K562 (cell line): ENCODE measurements around the gene ANKRD23. TPM values are rescaled to one million over a fixed set of nuclear protein-coding genes. Genes with fewer than 3 reads are reported as not detected.
A peak's percentile ranks its signal among the peaks of the same experiment; 100 is the strongest.

Experiments
- ATAC-seq: fragments of 200-7000 bp; cut with Tn5 transposase; 3 replicates; pipeline ENCODE4 v1.9.1; 2020; ENCODE audit warnings: moderate library complexity
- BruUV-seq: library from RNA; stranded (reverse); fragments of 400-500 nt; replicated peaks from 2 replicates; lab custom pipeline; 2021; lab: Mats Ljungman, UMichigan
- CTCF ChIA-PET: fragments of 300-600 bp; formaldehyde crosslinking; extraction: SDS; loops from one replicate; lab custom pipeline; 2021; ENCODE audit warnings: low intra/inter-chr PET ratio; lab: Yijun Ruan, JAX
- POLR2A ChIA-PET: fragments of 300-600, 350-650 bp; sonication (Branson Sonifier 250); formaldehyde crosslinking; extraction: SDS; loops from one replicate; lab custom pipeline; 2021; ENCODE audit warnings: antibody characterized with exemption, inconsistent platforms; lab: Yijun Ruan, JAX
- DNase-seq, 4 experiments: peaks; one replicate each; pipeline versions ENCODE4 v3.0.0 to v3.0.0-alpha.2; 2011 to 2018; ENCODE audit warnings: low spot score in 3 of 4, mixed read lengths in 3 of 4; ENCODE audit errors: extremely low read depth in 1 of 4
- FAIRE-seq: peaks from 2 replicates; lab custom pipeline; 2011; peaks lifted over from hg19 to GRCh38; lab: Jason Lieb, UNC
- H2AFZ ChIP-seq: 2 replicates; pipeline ENCODE4 v1.6.0; 2011; ENCODE audit warnings: low read depth, low read length, control low read depth, inconsistent platforms
- H3K27ac ChIP-seq: fragments of 200-600 bp; 3 replicates; pipeline ENCODE4 v1.8.0; 2011; ENCODE audit warnings: low read depth, mild to moderate bottlenecking, control low read depth, inconsistent platforms, low read length, moderate library complexity, mixed read lengths; ENCODE audit errors: extremely low read depth
- H3K27me3 ChIP-seq, 2 experiments: fragments of 300-600 bp in 1 of 2; 2 replicates in 1 of 2; 3 replicates in 1 of 2; pipeline versions ENCODE4 v1.6.0 to v1.8.0; 2011; ENCODE audit warnings: inconsistent platforms in 2 of 2, low read length in 2 of 2, mild to moderate bottlenecking in 1 of 2, mixed read lengths in 1 of 2, moderate library complexity in 1 of 2; ENCODE audit not compliant: control insufficient read depth in 2 of 2, insufficient read depth in 2 of 2
- H3K36me3 ChIP-seq: fragments of 300-600 bp; 3 replicates; pipeline ENCODE4 v1.8.0; 2011; ENCODE audit warnings: mild to moderate bottlenecking, low read length, inconsistent platforms; ENCODE audit not compliant: control insufficient read depth, insufficient read depth
- H3K4me1 ChIP-seq, 2 experiments: fragments of 200-600 bp in 1 of 2; replicated peaks in 1 of 2; 2 replicates in 1 of 2; 3 replicates in 1 of 2; pipeline versions ENCODE4 v1.5.1 to v1.8.0; 2011; ENCODE audit warnings: inconsistent platforms in 2 of 2, low read length in 2 of 2, mild to moderate bottlenecking in 1 of 2, mixed read lengths in 1 of 2, moderate library complexity in 1 of 2; ENCODE audit not compliant: control insufficient read depth in 2 of 2, insufficient read depth in 2 of 2
- H3K4me2 ChIP-seq: 2 replicates; pipeline ENCODE4 v1.6.1; 2011; ENCODE audit warnings: low read length, control low read depth, inconsistent platforms, mixed read lengths; ENCODE audit not compliant: insufficient read depth
- H3K4me3 ChIP-seq: fragments of 200-600 bp; sonication (generic), shearing (Covaris generic); 2 replicates; pipeline ENCODE4 v1.5.1; 2016; ENCODE audit warnings: control low read depth, inconsistent platforms
- H3K79me2 ChIP-seq: fragments of 200-600 bp; 3 replicates; pipeline ENCODE4 v1.8.0; 2011; ENCODE audit warnings: low read length, inconsistent platforms; ENCODE audit not compliant: control insufficient read depth, insufficient read depth
- H3K9ac ChIP-seq, 2 experiments: 2 replicates each; pipeline versions ENCODE4 v1.6.0 to v1.6.1; 2011; ENCODE audit warnings: low read depth in 2 of 2, low read length in 2 of 2, control low read depth in 1 of 2, inconsistent platforms in 1 of 2, mild to moderate bottlenecking in 1 of 2, mixed read lengths in 1 of 2; ENCODE audit not compliant: insufficient read depth in 1 of 2
- H3K9me1 ChIP-seq: one replicate; pipeline ENCODE4 v1.6.0; 2011; ENCODE audit warnings: inconsistent platforms, mild to moderate bottlenecking, low read length, moderate library complexity; ENCODE audit not compliant: control insufficient read depth, insufficient read depth
- H3K9me3 ChIP-seq: replicated peaks from 2 replicates; pipeline ENCODE4 v1.5.1; 2011; ENCODE audit warnings: low read depth, low read length, inconsistent platforms; ENCODE audit not compliant: control insufficient read depth, insufficient read depth
- H4K20me1 ChIP-seq: replicated peaks from 2 replicates; pipeline ENCODE4 v1.6.1; 2011; ENCODE audit warnings: low read length, inconsistent platforms, mixed read lengths; ENCODE audit not compliant: control insufficient read depth, insufficient read depth
- DMBX1 ChIP-seq: fragments of 250-450 bp; sonication (Bioruptor Pico); IDR thresholded peaks from 2 replicates; pipeline ENCODE4 v1.8.0; 2022; ENCODE audit warnings: inconsistent platforms, mild to moderate bottlenecking, moderate library complexity, borderline replicate concordance
- FOXP1 ChIP-seq: sonication (generic); formaldehyde crosslinking; IDR thresholded peaks from 2 replicates; pipeline ENCODE4 v1.8.0; 2022; ENCODE audit warnings: mild to moderate bottlenecking, missing genetic modification reagents
- MTF1 ChIP-seq: fragments of 250-450 bp; sonication (Bioruptor Pico); IDR thresholded peaks from 2 replicates; pipeline ENCODE4 v1.9.0; 2021; ENCODE audit warnings: moderate library complexity, mild to moderate bottlenecking, inconsistent platforms, borderline replicate concordance
- NFATC3 ChIP-seq: fragments of 450-650 bp; IDR thresholded peaks from 2 replicates; pipeline ENCODE4 v1.6.1; 2017; ENCODE audit warnings: mild to moderate bottlenecking
- NFIX ChIP-seq: fragments of 250-450 bp; sonication (Bioruptor Pico); IDR thresholded peaks from 2 replicates; pipeline ENCODE4 v1.4.0; 2020; ENCODE audit warnings: low read depth, mild to moderate bottlenecking, moderate library complexity
- NONO ChIP-seq, 2 experiments: fragments of 200-400 bp in 1 of 2; fragments of 450-650 bp in 1 of 2; formaldehyde crosslinking in 1 of 2; IDR thresholded peaks; 2 replicates each; pipeline ENCODE4 v1.6.1; 2017; ENCODE audit warnings: low read depth in 2 of 2, mild to moderate bottlenecking in 2 of 2, moderate library complexity in 2 of 2, low read length in 1 of 2
- RBM14 ChIP-seq: fragments of 200-400 bp; formaldehyde crosslinking; IDR thresholded peaks from 2 replicates; pipeline ENCODE4 v1.6.1; 2018; ENCODE audit warnings: low read depth, mild to moderate bottlenecking, low read length, moderate library complexity, borderline replicate concordance; ENCODE audit not compliant: insufficient read depth
- RBM17 ChIP-seq: fragments of 200-400 bp; formaldehyde crosslinking; IDR thresholded peaks from 2 replicates; pipeline ENCODE4 v1.6.1; 2017; ENCODE audit warnings: low read depth, mild to moderate bottlenecking, low read length, borderline replicate concordance
- RFX7 ChIP-seq: fragments of 250-450 bp; sonication (Bioruptor Pico); IDR thresholded peaks from 2 replicates; pipeline ENCODE4 v1.5.1; 2021; ENCODE audit warnings: mild to moderate bottlenecking
- SAP30 ChIP-seq: fragments of 200-600 bp; sonication (generic); IDR thresholded peaks from 2 replicates; pipeline ENCODE4 v1.6.1; 2012; ENCODE audit warnings: borderline replicate concordance, low read depth, mild to moderate bottlenecking, moderate library complexity, low read length, control low read depth, inconsistent platforms; ENCODE audit not compliant: insufficient read depth, poor library complexity, severe bottlenecking
- ZBTB1 ChIP-seq: sonication (generic); formaldehyde crosslinking; IDR thresholded peaks from 2 replicates; pipeline ENCODE4 v1.8.1; 2023; ENCODE audit warnings: missing genetic modification reagents, low read depth, mild to moderate bottlenecking, borderline replicate concordance
- ZNF174 ChIP-seq: fragments of 250-450 bp; sonication (Bioruptor Pico); IDR thresholded peaks from 2 replicates; pipeline ENCODE4 v1.4.0; 2020; ENCODE audit warnings: mild to moderate bottlenecking
- ZNF239 ChIP-seq: fragments of 250-450 bp; sonication (Bioruptor Pico); IDR thresholded peaks from 2 replicates; pipeline ENCODE4 v1.4.0; 2020; ENCODE audit warnings: mild to moderate bottlenecking
- WGBS: fragments of 100-300 bp; shearing (Covaris generic); methylation state at CpG from one replicate; pipeline ENCODE4 v1.1.6; 2016; ENCODE audit warnings: low coverage, mixed read lengths; ENCODE audit not compliant: insufficient coverage; ENCODE audit errors: missing lambda C conversion rate; 5-methylcytosine and 5-hydroxymethylcytosine counted together
- in situ Hi-C: fragments of 300-500 bp; cut with MboI; formaldehyde crosslinking; loops from 4 replicates; pipeline ENCODE4 v1.15.0; 2018; ENCODE audit warnings: inconsistent platforms, mixed read lengths
- intact Hi-C: fragments of 100-400 bp; cut with micrococcal nuclease; formaldehyde crosslinking; loops from 2 replicates; pipeline ENCODE4 v1.14.2; 2022
- polyA plus RNA-seq, 8 experiments: library from polyadenylated mRNA; depleted of rRNA in 4 of 8; stranded (reverse) in 5 of 8; unstranded in 3 of 8; fragments of >200 nt; fragmentation: Nextera tagmentation in 2 of 8; fragmentation: Illumina TruSeq in 1 of 8; extraction: Ambion mirVana in 2 of 8; extraction: Trizol in 1 of 8; gene quantifications; 2 replicates each; pipeline versions ENCODE4 v1.2.1 to v1.2.3, GENCODE V29; 2011 to 2014; ENCODE audit warnings: inconsistent platforms in 1 of 8, missing spikeins in 1 of 8
- total RNA-seq, 7 experiments: library from RNA; depleted of rRNA in 6 of 7; stranded (reverse); fragments of >200 nt in 6 of 7; fragmentation: Illumina TruSeq in 2 of 7; extraction: Trizol in 2 of 7; gene quantifications; 2 replicates each; pipeline versions ENCODE4 v1.2.1 to v1.2.3, GENCODE V29; 2011 to 2021; ENCODE audit warnings: low replicate concordance in 1 of 7
- TF ChIP-seq, protein P1 (sequence below): sonication (generic); formaldehyde crosslinking; IDR thresholded peaks from 2 replicates; pipeline ENCODE4 v1.8.1; 2023; ENCODE audit warnings: missing genetic modification reagents, mild to moderate bottlenecking, borderline replicate concordance

ANKRD23 gene
- total and polyA plus RNA-seq, 9 of the 15 experiments (the other 6 are each of a cell fraction or from before 2014, with no cell fraction given): 0.32 to 4.8 (median 2.8) TPM

DNA sequence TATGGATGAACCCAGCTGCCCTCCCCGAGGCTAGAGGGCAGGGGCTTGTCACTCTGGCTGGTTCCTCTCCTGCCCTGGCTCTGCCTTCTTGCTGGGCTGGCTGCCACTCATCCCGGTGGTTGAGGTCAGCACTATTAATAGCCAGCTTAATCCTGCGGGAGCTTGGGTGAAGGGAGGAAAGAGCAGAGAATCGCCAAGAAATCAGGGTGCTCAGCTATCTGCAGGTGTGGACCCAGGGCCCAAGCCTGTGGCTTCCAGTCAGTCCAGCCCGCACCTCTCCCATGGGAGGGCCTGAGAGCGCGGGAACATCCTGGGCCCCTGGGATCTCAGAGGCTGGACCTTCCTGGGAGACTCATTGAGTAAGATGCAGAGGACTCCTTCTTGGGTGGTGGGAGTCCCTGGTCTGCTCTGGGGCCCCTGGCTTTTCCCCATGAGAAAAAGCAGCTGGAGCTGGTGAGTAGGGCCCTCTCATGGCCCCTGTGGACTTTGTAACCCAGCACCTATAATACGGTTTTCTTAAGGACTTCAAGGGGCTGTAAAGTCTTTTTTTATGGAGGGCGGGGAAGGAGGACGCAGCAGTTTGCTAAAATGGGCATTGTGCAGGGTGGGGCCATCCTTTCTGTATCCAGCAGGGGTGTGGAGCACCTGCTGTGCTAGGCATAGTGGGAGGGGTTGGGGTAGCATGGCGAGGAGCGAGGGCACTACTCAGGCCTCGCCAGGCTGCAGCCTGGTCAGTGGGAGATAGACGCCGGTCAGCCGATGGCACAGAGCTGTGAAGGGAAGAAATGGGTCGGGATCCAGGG is 55.2 kb downstream of the ANKRD23 start:
- intact Hi-C loops: no loop called here
- Histone ChIP-seq H3K4me1 (peaks cover 0 to 11% of the 10 kb centered on the region in 2 experiments; a peak in 2 of 5 replicates), H3K4me3 (no peak overlapping the region), H4K20me1 (no peaks in the 10 kb centered on the region), H3K9me3 (no peaks in the 10 kb centered on the region), H3K27ac (no peak overlapping the region)
- ATAC-seq: peak; percentile 39
- CTCF ChIA-PET: no interaction called here
- TF ChIP-seq NONO (IDR thresholded peaks at IDR 0.05; ENCODE audit: low read depth in 2 of 2, low read length in 1 of 2) (no peak), ZBTB1 (CRISPR knock-in tag) (no peak), ZNF174 (CRISPR knock-in tag) (no peak), MTF1 (CRISPR knock-in tag) (no peak), RBM17 (no peak), ZNF239 (CRISPR knock-in tag) (no peak), RFX7 (CRISPR knock-in tag) (no peak), FOXP1 (CRISPR knock-in tag) (no peak), NFIX (no peak), NFATC3 (no peak), SAP30 (no peak), DMBX1 (no peak), RBM14 (no peak)
- TF ChIP-seq, protein P1, sequence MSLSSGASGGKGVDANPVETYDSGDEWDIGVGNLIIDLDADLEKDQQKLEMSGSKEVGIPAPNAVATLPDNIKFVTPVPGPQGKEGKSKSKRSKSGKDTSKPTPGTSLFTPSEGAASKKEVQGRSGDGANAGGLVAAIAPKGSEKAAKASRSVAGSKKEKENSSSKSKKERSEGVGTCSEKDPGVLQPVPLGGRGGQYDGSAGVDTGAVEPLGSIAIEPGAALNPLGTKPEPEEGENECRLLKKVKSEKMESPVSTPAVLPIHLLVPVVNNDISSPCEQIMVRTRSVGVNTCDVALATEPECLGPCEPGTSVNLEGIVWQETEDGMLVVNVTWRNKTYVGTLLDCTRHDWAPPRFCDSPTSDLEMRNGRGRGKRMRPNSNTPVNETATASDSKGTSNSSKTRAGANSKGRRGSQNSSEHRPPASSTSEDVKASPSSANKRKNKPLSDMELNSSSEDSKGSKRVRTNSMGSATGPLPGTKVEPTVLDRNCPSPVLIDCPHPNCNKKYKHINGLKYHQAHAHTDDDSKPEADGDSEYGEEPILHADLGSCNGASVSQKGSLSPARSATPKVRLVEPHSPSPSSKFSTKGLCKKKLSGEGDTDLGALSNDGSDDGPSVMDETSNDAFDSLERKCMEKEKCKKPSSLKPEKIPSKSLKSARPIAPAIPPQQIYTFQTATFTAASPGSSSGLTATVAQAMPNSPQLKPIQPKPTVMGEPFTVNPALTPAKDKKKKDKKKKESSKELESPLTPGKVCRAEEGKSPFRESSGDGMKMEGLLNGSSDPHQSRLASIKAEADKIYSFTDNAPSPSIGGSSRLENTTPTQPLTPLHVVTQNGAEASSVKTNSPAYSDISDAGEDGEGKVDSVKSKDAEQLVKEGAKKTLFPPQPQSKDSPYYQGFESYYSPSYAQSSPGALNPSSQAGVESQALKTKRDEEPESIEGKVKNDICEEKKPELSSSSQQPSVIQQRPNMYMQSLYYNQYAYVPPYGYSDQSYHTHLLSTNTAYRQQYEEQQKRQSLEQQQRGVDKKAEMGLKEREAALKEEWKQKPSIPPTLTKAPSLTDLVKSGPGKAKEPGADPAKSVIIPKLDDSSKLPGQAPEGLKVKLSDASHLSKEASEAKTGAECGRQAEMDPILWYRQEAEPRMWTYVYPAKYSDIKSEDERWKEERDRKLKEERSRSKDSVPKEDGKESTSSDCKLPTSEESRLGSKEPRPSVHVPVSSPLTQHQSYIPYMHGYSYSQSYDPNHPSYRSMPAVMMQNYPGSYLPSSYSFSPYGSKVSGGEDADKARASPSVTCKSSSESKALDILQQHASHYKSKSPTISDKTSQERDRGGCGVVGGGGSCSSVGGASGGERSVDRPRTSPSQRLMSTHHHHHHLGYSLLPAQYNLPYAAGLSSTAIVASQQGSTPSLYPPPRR (CRISPR knock-in tag): no peak
- TF ChIP-seq, all 486 proteins: peak for 0
- Histone ChIP-seq H2AFZ (no peak overlapping the region), H3K36me3 (no peaks in the 10 kb centered on the region), H3K27me3 (no peaks in the 10 kb centered on the region), H3K79me2 (no peaks in the 10 kb centered on the region), H3K9ac (peak overlapping the region in 1 of 2 experiments; percentile 79; a peak in 2 of 4 replicates), H3K9me1 (no peaks in the 10 kb centered on the region), H3K4me2 (no peak overlapping the region)
- WGBS: 61% methylated on average over 17 of the region's 17 CpGs
- POLR2A ChIA-PET: interaction anchor here (0.6 to 1.1 kb wide), 2 partner anchors 12 to 16 kb away, joined by 3 read pairs; no protein-coding TSS in a partner anchor
- in situ Hi-C loops: no loop called here
- BruUV-seq: no TSS peak
- no peak for DNase-seq
- FAIRE-seq: no peak
